Stimulated activated CD4-positive, alpha-beta T cell treated with anti-CD3 and anti-CD28 coated beads, Interleukin-2, amount 100 ng/mL, for 48 hours (primary cell): ENCODE measurements around the gene SEL1L2.
"Not testable (repeated sequence)": the region's sequence is repeated elsewhere in the genome, so short reads cannot be mapped to it uniquely, and the experiment has no call there.

ENCODE experiments used
- DNase-seq, 2 donors: peaks; one replicate each; pipeline ENCODE4 v3.0.0-alpha.2; 2020

SEL1L2 gene

DNA sequence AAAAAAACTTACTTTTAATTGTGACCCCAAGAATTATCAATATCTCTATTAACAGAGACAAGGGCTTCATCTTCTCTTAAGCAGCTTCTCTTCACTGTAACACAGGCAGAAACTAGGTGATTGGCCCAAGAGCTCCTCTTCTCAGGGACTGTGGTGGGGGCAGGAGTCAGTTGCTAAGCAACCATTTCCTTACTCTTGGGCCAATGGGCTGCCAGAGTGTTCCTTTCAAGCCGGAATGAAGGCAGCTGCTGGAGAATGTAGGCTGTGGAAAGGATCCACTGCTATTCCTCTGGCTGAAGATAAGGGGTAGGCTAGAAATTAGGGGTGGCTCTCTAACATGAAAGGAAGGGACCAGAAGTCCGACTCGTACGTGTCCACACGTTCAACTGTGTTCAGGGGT lies at the start of gene SEL1L2:
Gene SEL1L2, minus strand, starts transcription at position 150 of the 400 bp plus-strand sequence. Its CDS starts 80 bp downstream, at position 70.
- no peak for DNase-seq

DNA sequence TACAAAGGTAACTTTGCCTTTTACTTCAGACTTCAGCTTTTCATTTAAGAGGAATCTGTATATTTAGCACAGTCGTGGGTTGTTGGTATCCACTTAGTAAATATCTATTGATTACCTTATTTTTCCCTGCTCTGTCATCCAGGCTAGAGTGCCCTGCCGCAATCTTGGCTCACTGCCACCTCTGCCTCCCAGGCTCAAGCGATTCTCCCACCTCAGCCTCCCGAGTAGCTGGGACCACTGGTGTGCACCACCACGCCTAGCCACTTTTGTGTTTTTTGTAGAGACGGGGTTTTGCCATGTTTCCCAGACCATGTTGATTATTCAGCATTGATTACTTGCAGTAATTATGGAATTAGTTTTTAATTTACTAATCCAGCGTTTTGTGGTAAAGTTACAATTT lies 46.2 kb upstream of the SEL1L2 start:
- no peak for DNase-seq

- no peak for DNase-seq
These were observed 42.9 kb upstream of the SEL1L2 start for GRCh38 chr20:14033310-14033709.

GRCh38 chr20:14030991-14031390 lies 40.6 kb upstream of the SEL1L2 start:
- DNase-seq, result no peak

GRCh38 chr20:14012671-14013070 lies 22.3 kb upstream of the SEL1L2 start:
- no peak for DNase-seq

GRCh38 chr20:14009208-14009607 lies 18.8 kb upstream of the SEL1L2 start:
- DNase-seq, result no peak

DNA sequence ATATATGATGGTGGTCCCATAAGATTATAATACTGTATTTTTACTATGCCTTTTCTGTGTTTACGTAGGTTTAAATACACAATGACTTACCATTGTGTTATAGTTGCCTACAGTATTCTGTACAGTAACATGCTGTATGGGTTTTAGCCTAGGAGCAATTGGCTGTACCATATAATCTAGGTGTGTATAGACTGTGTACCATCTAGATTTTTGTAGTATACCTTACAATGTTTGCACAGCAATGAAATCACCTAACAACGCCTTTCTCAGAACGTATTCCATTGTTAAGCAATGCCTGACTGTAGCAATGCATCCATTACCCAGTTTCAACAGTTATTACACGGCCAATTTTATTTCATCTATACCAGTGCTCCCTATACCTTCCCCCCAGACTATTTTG lies 15.6 kb upstream of the SEL1L2 start:
- DNase-seq, result no peak

DNA sequence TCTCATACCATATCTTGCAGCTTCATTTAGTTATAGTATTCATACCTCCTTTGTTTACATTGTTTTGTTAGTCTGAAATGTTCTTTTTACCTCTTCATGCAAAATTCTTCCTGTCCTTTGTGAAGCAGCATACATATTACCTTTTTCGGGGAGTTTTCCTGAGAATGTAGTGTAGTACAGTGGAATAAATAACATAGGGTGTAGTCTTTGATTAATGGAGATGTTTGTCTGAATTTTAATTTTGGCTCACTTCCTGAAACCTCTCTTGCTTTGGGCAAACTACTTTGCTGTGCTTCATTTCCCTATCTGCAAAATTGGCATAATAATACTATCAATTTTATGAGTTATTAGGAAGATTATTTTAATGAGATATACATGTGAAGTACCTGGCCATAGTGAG lies 10.5 kb upstream of the SEL1L2 start:
- no peak for DNase-seq

- DNase-seq, result no peak
These were observed 5.9 kb upstream of the SEL1L2 start for GRCh38 chr20:13996265-13996664.

GRCh38 chr20:13995841-13996240 lies 5.4 kb upstream of the SEL1L2 start:
- DNase-seq, result peak in 1 of 2 donors; percentile 0

- DNase-seq, result peak; percentile 0 to 30
These were observed 4.8 kb upstream of the SEL1L2 start, which contains the start of gene MACROD2 for GRCh38 chr20:13995086-13995665. MACROD2 (plus strand) TSS chr20:13995516.

- not testable (repeated sequence) for DNase-seq
These were observed 1.5 kb upstream of the SEL1L2 start for GRCh38 chr20:13991955-13992354.

DNA sequence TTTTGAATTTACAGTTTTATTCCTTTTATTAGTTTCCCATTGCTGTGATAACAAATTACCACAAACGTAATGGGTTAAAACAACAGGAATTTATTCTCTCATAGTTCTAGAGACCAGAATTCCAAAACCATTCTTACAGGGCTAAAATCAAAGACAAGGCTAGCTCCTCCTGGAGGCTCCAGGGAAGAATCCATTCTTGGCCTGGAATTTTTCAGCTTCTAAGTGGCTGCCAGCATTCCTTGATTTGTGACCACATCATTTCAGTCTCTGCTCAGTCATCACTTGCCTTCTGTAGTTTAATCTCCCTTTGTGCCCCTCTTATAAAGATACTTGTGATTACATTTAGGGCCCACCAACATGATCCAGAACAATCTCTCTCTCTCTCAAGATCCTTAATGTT lies 897 bp upstream of the SEL1L2 start:
- no peak for DNase-seq

- no peak for DNase-seq
These were observed 6.2 kb downstream of the SEL1L2 start for GRCh38 chr20:13984211-13984610.

- no peak for DNase-seq
These were observed 29.9 kb downstream of the SEL1L2 start for GRCh38 chr20:13960525-13960924.

- DNase-seq, result no peak
These were observed 30.3 kb downstream of the SEL1L2 start for GRCh38 chr20:13960119-13960518.

DNA sequence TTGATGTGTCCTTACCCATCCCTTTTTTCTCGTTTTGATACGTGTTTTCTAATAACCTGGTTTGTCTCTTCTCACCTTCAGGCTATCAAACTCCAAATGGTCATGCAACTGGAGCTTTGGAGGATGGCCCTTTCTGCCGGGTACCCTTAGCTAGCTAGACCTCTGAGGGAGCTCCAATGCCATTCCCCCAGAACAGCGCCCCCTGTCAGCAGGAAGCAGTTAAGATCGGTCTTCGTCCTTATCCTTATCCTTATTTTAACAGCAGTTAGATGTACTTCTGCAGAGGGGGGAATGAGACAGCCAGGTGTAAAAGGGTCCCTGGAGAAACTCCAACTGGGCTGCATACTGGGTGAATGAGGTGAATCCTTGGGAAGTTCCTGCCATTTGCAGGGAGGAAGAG lies 37.2 kb downstream of the SEL1L2 start:
- DNase-seq, result no peak

DNA sequence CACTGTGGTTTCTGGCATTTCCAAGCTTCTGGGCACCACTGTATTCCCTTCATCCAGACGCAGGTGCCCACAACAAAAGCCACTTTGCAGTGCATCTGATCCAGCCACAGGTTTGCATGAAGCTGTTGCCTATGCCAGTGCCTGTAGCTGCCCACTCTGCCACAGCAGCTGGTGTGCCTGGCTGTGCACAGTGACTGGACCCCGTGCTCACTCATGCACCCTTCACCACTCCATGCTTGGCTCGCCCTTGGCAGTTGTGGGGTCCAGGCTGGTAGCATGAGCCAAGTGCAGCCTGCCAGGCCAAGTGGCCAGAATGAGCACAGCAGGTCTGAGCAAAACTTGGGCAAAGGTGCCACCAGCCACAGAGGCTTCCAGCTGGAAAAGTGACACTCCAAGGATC lies 42.7 kb downstream of the SEL1L2 start:
- DNase-seq, result no peak

DNA sequence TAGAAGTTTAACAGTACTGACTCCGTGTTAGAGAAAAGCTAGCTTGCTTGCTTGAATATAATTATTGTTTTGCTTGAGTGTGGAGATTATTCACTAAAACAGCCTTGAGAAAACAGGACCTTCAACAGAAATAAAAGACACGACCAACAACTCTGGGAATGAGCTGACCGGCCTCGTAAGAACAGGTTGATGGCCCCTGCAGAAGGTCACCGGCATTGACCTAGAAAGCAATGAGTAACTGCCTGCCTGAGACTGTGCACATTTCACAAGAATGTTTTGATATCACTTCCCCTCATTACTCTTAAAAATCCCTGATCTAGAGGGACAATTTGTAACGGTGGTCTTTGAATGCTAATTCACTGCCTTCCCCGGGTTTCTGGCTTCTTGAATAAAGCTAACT lies 49.4 kb downstream of the SEL1L2 start:
- no peak for DNase-seq

DNA sequence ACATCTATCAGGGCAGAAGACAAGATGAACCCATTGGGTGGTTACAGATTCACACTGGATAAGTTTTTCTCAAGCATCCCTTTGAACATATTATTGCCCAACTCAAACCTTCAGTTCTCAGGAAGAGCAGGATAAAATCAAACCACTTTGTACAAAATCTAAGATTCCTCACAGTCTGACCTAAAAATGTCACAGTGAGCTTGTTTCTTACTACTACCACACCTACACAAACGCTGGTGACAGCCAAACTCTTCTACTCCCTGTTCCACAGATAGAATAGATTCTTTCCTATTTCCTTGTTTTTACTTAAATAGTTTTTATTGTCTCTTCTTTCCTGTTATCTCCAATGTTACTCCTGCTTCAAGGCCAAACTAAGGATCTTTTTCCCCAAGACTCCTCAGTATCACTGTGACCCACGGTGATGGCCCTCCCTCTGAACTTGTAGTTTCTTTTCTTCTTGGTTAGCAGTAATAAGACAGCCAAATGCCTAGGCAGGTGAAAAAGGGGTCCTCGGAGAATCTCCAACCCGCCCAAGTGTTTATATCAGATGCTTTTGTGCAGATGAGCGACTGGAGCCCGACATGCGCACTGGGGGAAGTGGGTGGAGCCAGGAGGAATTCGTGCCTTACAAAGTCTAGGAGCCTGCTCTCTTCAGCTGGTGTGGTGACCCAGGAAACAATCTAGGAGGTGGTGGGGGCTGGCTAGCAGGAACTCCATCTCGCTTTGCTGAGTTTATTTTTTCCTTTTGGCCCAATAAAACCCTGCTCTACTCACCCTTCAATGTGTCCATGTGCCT lies 53.4 kb downstream of the SEL1L2 start:
- DNase-seq, result no peak

- DNase-seq, result no peak
These were observed 55.2 kb downstream of the SEL1L2 start for GRCh38 chr20:13934992-13935894.

DNA sequence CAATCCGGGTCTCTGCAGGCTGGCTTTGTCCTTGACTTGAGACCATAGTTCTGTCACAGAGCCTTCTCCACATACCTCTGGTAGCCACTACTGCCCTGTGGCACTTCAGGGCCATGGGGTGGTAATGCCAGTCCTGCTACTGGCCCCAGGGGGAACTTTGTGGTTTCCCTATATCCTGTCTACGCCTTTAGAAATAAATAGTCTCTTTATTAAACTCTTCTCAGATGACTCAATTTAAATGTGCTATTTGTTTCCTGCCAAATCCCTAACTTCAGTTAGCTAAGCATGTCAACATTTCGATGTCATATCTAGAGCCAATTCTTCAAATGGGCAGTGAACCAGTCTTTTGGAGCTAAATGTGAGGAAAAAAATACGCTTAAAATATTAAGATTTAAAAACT lies 60.1 kb downstream of the SEL1L2 start:
- DNase-seq, result no peak

DNA sequence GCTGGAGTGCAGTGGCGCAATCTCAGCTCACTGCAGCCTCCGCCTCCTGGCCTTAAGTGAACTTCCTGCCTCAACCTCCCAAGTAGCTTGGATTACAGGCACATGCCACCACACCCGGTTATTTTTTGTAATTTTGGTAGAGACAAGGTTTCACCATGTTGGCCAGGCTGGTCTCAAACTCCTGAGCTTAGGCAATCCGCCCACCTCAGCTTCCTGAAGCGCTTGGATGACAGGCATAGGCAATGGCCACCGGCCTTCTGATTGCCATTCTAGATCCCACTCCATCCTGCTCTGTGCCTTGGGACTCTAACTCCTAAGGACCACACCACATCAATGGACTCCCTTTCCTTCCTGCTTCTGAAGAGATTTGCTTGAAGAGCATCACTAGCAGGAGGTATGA lies 60.6 kb downstream of the SEL1L2 start:
- no peak for DNase-seq

DNA sequence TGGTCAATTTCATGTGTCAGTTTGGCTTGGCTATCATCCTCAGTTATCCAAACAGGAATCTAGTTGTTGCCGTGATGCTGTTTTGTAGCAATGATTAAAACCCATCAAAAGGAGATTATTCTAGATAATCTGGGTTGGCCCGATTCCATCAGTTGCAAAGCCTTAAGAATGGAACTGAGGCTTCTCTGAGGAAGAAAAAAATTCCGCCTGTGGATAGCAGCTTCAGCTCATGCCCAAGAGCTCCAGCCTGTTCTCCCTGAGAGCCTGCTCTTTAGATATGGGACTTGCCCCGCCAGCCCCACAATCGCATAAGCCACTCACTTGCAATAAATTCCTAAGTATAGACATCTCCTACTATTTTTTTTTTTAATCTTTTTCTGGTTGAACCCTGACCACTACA lies 61.5 kb downstream of the SEL1L2 start:
- no peak for DNase-seq
